Stomach (tissue), 4 donors: ENCODE measurements around the gene ZNF462.

Source experiments
- POLR2A ChIP-seq, 4 donors: fragments of 450-650 bp; IDR thresholded peaks; one replicate each; pipeline ENCODE4 v1.6.1; 2016; ENCODE audit warnings: antibody characterized with exemption in 4 of 4, control low read depth in 2 of 4, mild to moderate bottlenecking in 1 of 4, moderate library complexity in 1 of 4
- TF ChIP-seq, protein P1 (sequence below), 7 experiments: fragments of 450-650 bp in 4 of 7; fragments of 200-600 bp in 3 of 7; sonication (generic) in 3 of 7; IDR thresholded peaks; one replicate each; pipeline ENCODE4 v1.5.1; 2016 to 2019; ENCODE audit warnings: antibody characterized with exemption in 7 of 7, control low read depth in 2 of 7, mild to moderate bottlenecking in 1 of 7

DNA sequence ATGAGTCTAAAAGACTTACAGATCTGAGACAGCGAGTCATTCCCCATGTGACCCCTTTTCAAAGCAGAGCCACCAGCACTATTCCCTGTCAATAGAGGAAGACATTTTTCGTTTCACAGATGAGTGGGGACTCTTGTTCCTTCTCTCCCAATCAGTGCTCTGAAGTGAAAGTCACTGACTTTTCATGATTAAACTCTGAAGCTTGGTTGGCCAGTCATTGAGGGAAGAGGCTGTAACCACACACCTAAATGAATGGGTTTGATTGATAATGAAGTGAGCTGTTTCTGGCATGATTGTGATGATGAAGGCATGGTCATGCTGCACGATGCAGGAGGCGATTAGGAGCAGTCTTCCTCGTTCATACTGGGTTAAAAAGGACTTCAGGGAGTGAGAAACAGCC lies 171.9 kb downstream of the ZNF462 start:
- TF ChIP-seq, protein P1, sequence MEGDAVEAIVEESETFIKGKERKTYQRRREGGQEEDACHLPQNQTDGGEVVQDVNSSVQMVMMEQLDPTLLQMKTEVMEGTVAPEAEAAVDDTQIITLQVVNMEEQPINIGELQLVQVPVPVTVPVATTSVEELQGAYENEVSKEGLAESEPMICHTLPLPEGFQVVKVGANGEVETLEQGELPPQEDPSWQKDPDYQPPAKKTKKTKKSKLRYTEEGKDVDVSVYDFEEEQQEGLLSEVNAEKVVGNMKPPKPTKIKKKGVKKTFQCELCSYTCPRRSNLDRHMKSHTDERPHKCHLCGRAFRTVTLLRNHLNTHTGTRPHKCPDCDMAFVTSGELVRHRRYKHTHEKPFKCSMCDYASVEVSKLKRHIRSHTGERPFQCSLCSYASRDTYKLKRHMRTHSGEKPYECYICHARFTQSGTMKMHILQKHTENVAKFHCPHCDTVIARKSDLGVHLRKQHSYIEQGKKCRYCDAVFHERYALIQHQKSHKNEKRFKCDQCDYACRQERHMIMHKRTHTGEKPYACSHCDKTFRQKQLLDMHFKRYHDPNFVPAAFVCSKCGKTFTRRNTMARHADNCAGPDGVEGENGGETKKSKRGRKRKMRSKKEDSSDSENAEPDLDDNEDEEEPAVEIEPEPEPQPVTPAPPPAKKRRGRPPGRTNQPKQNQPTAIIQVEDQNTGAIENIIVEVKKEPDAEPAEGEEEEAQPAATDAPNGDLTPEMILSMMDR (IDR thresholded peaks at IDR 0.05) = no peak
- no peak for TF ChIP-seq POLR2A (IDR thresholded peaks at IDR 0.05)
